WTC11 (cell line): ENCODE results near the gene CELSR3. TPM values are rescaled to one million over a fixed set of nuclear protein-coding genes. Genes with fewer than 3 reads are reported as not detected.
A peak's percentile ranks its signal among the peaks of the same experiment; 100 is the strongest.

Experiments
- ATAC-seq: fragments of 200-7000 bp; cut with Tn5 transposase; 2 replicates; pipeline ENCODE4 v1.10.0; 2021; ENCODE audit warnings: mild to moderate bottlenecking, moderate library complexity
- CTCF ChIA-PET: fragments of 300-600 bp; sonication (Branson Sonifier 250); formaldehyde crosslinking; loops from one replicate; lab custom pipeline; 2021; ENCODE audit warnings: antibody characterized with exemption; lab: Charles Lee
- POLR2A ChIA-PET: fragments of 350-600 bp; sonication (Branson Sonifier 250); formaldehyde crosslinking; loops from one replicate; lab custom pipeline; 2021; ENCODE audit warnings: antibody characterized with exemption; lab: Charles Lee
- DNase-seq: peaks from one replicate; pipeline ENCODE4 v3.0.0; 2021; ENCODE audit warnings: low spot score
- H3K27ac Mint-ChIP-seq: 2 replicates; pipeline ENCODE4 v1.8.0; 2021; ENCODE audit warnings: mixed read lengths
- H3K27me3 Mint-ChIP-seq: 2 replicates; pipeline ENCODE4 v1.8.0; 2021; ENCODE audit warnings: low read depth, mild to moderate bottlenecking, moderate library complexity, mixed read lengths
- H3K36me3 Mint-ChIP-seq: 2 replicates; pipeline ENCODE4 v1.8.0; 2021; ENCODE audit warnings: mixed read lengths
- H3K4me1 Mint-ChIP-seq: 2 replicates; pipeline ENCODE4 v1.8.0; 2022; ENCODE audit warnings: mixed read lengths
- H3K4me3 Mint-ChIP-seq: 2 replicates; pipeline ENCODE4 v1.8.0; 2021; ENCODE audit warnings: mild to moderate bottlenecking, moderate library complexity, mixed read lengths
- H3K9me3 Mint-ChIP-seq: 2 replicates; pipeline ENCODE4 v1.8.0; 2021; ENCODE audit warnings: mixed read lengths
- EMX1 ChIP-seq: fragments of 250-450 bp; sonication (Bioruptor Pico); IDR thresholded peaks from 2 replicates; pipeline ENCODE4 v1.8.0; 2021; ENCODE audit warnings: mild to moderate bottlenecking
- ETV6 ChIP-seq: sonication (generic); formaldehyde crosslinking; IDR thresholded peaks from 2 replicates; pipeline ENCODE4 v1.8.1; 2022; ENCODE audit warnings: mild to moderate bottlenecking, missing genetic modification reagents
- FOXJ3 ChIP-seq: sonication (generic); formaldehyde crosslinking; IDR thresholded peaks from 2 replicates; pipeline ENCODE4 v1.9.0; 2021; ENCODE audit warnings: missing genetic modification reagents, mild to moderate bottlenecking, borderline replicate concordance
- FOXK1 ChIP-seq: sonication (generic); formaldehyde crosslinking; IDR thresholded peaks from 2 replicates; pipeline ENCODE4 v1.8.0; 2022; ENCODE audit warnings: mild to moderate bottlenecking, moderate library complexity, missing genetic modification reagents
- HMGA2 ChIP-seq: fragments of 250-450 bp; sonication (Bioruptor Pico); IDR thresholded peaks from 2 replicates; pipeline ENCODE4 v1.4.0; 2021; ENCODE audit warnings: mild to moderate bottlenecking, moderate library complexity
- IRF2 ChIP-seq: sonication (generic); formaldehyde crosslinking; IDR thresholded peaks from 2 replicates; pipeline ENCODE4 v1.8.0; 2022; ENCODE audit warnings: low read depth, missing genetic modification reagents, borderline replicate concordance
- JAZF1 ChIP-seq: fragments of 250-450 bp; sonication (Bioruptor Pico); IDR thresholded peaks from 2 replicates; pipeline ENCODE4 v1.9.0; 2021; ENCODE audit warnings: moderate library complexity, mild to moderate bottlenecking, inconsistent platforms
- NFE2L1 ChIP-seq: sonication (generic); formaldehyde crosslinking; IDR thresholded peaks from 2 replicates; pipeline ENCODE4 v1.8.1; 2023; ENCODE audit warnings: missing genetic modification reagents
- OVOL2 ChIP-seq: fragments of 250-450 bp; sonication (Bioruptor Pico); IDR thresholded peaks from 2 replicates; pipeline ENCODE4 v1.9.0; 2021; ENCODE audit warnings: mild to moderate bottlenecking, borderline replicate concordance
- PRRX2 ChIP-seq: fragments of 250-450 bp; sonication (Bioruptor Pico); IDR thresholded peaks from 2 replicates; pipeline ENCODE4 v1.8.0; 2021; ENCODE audit warnings: mild to moderate bottlenecking
- RELA ChIP-seq: sonication (generic); formaldehyde crosslinking; IDR thresholded peaks from 2 replicates; pipeline ENCODE4 v1.8.1; 2022; ENCODE audit warnings: missing genetic modification reagents, mild to moderate bottlenecking, borderline replicate concordance
- SMAD3 ChIP-seq: sonication (generic); formaldehyde crosslinking; IDR thresholded peaks from 2 replicates; pipeline ENCODE4 v1.8.0; 2022; ENCODE audit warnings: missing genetic modification reagents, mild to moderate bottlenecking, borderline replicate concordance
- SMAD4 ChIP-seq: sonication (generic); formaldehyde crosslinking; IDR thresholded peaks from 2 replicates; pipeline ENCODE4 v1.8.0; 2022; ENCODE audit warnings: mild to moderate bottlenecking, missing genetic modification reagents
- SOX15 ChIP-seq: fragments of 250-450 bp; sonication (Bioruptor Pico); IDR thresholded peaks from 2 replicates; pipeline ENCODE4 v1.9.0; 2021; ENCODE audit warnings: mild to moderate bottlenecking
- ZBTB21 ChIP-seq: sonication (generic); formaldehyde crosslinking; IDR thresholded peaks from 2 replicates; pipeline ENCODE4 v1.8.1; 2023; ENCODE audit warnings: mild to moderate bottlenecking, missing genetic modification reagents, borderline replicate concordance
- ZNF219 ChIP-seq: sonication (generic); formaldehyde crosslinking; IDR thresholded peaks from 2 replicates; pipeline ENCODE4 v1.8.0; 2023; ENCODE audit warnings: missing genetic modification reagents, mild to moderate bottlenecking, borderline replicate concordance
- ZNF263 ChIP-seq: sonication (generic); formaldehyde crosslinking; IDR thresholded peaks from 2 replicates; pipeline ENCODE4 v1.8.1; 2022; ENCODE audit warnings: low read depth, mild to moderate bottlenecking, moderate library complexity, missing genetic modification reagents
- total RNA-seq: library from RNA; stranded (reverse); gene quantifications from 3 replicates; pipeline ENCODE4 v1.2.3, GENCODE V29; 2021
- TF ChIP-seq, protein P1 (sequence below): sonication (generic); formaldehyde crosslinking; IDR thresholded peaks from 2 replicates; pipeline ENCODE4 v1.8.0; 2023; ENCODE audit warnings: missing genetic modification reagents
- TF ChIP-seq, protein P2 (sequence below): sonication (generic); formaldehyde crosslinking; IDR thresholded peaks from 2 replicates; pipeline ENCODE4 v1.8.0; 2022; ENCODE audit warnings: mild to moderate bottlenecking, missing genetic modification reagents
- TF ChIP-seq, protein P3 (sequence below): sonication (generic); formaldehyde crosslinking; IDR thresholded peaks from 2 replicates; pipeline ENCODE4 v1.8.1; 2022; ENCODE audit warnings: missing genetic modification reagents, borderline replicate concordance
- TF ChIP-seq, protein P4 (sequence below): sonication (generic); formaldehyde crosslinking; IDR thresholded peaks from 2 replicates; pipeline ENCODE4 v1.8.1; 2022; ENCODE audit warnings: mild to moderate bottlenecking, missing genetic modification reagents, moderate library complexity, borderline replicate concordance
- TF ChIP-seq, protein P5 (sequence below): sonication (generic); formaldehyde crosslinking; IDR thresholded peaks from 2 replicates; pipeline ENCODE4 v1.8.0; 2022; ENCODE audit warnings: mild to moderate bottlenecking, missing genetic modification reagents
- TF ChIP-seq, protein P6 (sequence below): sonication (generic); formaldehyde crosslinking; IDR thresholded peaks from 2 replicates; pipeline ENCODE4 v1.8.1; 2022; ENCODE audit warnings: mild to moderate bottlenecking, moderate library complexity, missing genetic modification reagents

The CELSR3 gene
- total RNA-seq, 1 experiment from 2014 or later, result 27.9 TPM

DNA sequence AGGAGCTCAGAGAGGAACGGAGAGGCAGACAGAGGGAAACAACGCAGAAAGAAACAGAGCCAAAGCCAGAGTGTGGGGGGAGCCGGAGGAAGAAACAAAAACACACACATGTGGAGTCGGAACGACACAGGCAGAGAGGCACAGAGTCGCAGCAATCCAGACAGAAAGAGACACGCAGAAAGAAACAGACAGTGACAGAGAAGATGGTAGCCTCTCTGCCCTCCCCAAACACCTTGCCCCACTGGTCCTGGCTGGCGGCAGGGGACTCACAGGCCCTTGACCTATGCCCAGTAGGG lies 21.3 kb upstream of the CELSR3 start:
- Mint-ChIP-seq H3K4me3 (peak overlapping the region; percentile 89), H3K4me1 (peaks cover 16% of the 10 kb centered on the region), H3K36me3 (peaks cover 51% of the 10 kb centered on the region), H3K9me3 (no peaks in the 10 kb centered on the region), H3K27ac (peak overlapping the region; percentile 72), H3K27me3 (no peaks in the 10 kb centered on the region)
- ATAC-seq (no peak), DNase-seq (no peak)
- ChIA-PET CTCF (interaction anchor here (0.7 to 2.4 kb wide), 7 partner anchors 19 to 410 kb away, joined by 3 to 13 read pairs (median 4); partner anchors contain the start of genes QRICH1 and SLC26A6), POLR2A (interaction anchor here (0.9 to 1.3 kb wide), 3 partner anchors 11 to 33 kb away, joined by 3 to 8 read pairs (median 4); partner anchors contain the start of gene IP6K2)
- TF ChIP-seq RELA (CRISPR knock-in tag) (no peak), OVOL2 (CRISPR knock-in tag) (no peak), FOXJ3 (no peak), IRF2 (no peak), FOXK1 (CRISPR knock-in tag) (no peak), SMAD3 (no peak)
- TF ChIP-seq, protein P1, sequence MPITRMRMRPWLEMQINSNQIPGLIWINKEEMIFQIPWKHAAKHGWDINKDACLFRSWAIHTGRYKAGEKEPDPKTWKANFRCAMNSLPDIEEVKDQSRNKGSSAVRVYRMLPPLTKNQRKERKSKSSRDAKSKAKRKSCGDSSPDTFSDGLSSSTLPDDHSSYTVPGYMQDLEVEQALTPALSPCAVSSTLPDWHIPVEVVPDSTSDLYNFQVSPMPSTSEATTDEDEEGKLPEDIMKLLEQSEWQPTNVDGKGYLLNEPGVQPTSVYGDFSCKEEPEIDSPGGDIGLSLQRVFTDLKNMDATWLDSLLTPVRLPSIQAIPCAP (CRISPR knock-in tag), result no peak
- TF ChIP-seq, protein P2, sequence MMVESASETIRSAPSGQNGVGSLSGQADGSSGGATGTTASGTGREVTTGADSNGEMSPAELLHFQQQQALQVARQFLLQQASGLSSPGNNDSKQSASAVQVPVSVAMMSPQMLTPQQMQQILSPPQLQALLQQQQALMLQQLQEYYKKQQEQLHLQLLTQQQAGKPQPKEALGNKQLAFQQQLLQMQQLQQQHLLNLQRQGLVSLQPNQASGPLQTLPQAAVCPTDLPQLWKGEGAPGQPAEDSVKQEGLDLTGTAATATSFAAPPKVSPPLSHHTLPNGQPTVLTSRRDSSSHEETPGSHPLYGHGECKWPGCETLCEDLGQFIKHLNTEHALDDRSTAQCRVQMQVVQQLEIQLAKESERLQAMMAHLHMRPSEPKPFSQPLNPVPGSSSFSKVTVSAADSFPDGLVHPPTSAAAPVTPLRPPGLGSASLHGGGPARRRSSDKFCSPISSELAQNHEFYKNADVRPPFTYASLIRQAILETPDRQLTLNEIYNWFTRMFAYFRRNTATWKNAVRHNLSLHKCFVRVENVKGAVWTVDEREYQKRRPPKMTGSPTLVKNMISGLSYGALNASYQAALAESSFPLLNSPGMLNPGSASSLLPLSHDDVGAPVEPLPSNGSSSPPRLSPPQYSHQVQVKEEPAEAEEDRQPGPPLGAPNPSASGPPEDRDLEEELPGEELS (CRISPR knock-in tag), result no peak
- TF ChIP-seq, protein P3, sequence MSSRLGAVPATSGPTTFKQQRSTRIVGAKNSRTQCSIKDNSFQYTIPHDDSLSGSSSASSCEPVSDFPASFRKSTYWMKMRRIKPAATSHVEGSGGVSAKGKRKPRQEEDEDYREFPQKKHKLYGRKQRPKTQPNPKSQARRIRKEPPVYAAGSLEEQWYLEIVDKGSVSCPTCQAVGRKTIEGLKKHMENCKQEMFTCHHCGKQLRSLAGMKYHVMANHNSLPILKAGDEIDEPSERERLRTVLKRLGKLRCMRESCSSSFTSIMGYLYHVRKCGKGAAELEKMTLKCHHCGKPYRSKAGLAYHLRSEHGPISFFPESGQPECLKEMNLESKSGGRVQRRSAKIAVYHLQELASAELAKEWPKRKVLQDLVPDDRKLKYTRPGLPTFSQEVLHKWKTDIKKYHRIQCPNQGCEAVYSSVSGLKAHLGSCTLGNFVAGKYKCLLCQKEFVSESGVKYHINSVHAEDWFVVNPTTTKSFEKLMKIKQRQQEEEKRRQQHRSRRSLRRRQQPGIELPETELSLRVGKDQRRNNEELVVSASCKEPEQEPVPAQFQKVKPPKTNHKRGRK (CRISPR knock-in tag), result no peak
- TF ChIP-seq, protein P4, sequence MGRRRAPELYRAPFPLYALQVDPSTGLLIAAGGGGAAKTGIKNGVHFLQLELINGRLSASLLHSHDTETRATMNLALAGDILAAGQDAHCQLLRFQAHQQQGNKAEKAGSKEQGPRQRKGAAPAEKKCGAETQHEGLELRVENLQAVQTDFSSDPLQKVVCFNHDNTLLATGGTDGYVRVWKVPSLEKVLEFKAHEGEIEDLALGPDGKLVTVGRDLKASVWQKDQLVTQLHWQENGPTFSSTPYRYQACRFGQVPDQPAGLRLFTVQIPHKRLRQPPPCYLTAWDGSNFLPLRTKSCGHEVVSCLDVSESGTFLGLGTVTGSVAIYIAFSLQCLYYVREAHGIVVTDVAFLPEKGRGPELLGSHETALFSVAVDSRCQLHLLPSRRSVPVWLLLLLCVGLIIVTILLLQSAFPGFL (CRISPR knock-in tag), result no peak
- TF ChIP-seq, protein P5, sequence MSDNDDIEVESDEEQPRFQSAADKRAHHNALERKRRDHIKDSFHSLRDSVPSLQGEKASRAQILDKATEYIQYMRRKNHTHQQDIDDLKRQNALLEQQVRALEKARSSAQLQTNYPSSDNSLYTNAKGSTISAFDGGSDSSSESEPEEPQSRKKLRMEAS (CRISPR knock-in tag), result no peak

DNA sequence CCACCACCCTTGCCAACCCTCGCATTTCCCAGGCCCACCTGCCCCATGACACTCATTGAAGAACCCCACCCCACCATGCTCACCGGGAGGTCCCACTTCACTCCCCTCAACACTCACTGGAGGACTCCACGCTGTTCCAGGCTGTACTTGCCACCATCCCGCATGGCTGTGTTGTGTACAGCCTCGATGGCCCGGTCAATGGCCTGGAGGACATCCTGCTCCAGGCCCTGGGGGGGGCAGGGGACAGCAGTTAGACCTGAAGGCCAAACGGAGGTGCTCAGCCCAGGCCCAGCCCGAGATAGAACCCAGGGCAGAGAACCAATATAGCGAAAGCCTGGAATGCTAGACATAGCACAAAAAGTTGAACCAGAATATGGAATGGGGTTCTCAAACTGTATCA lies 20.1 kb upstream of the CELSR3 start:
- TF ChIP-seq ZNF219 (CRISPR knock-in tag), result no peak
- TF ChIP-seq EMX1 (CRISPR knock-in tag), result no peak
- no peak for TF ChIP-seq OVOL2 (CRISPR knock-in tag)
- no peak for TF ChIP-seq ZBTB21 (CRISPR knock-in tag)
- TF ChIP-seq NFE2L1 (CRISPR knock-in tag), result no peak
- TF ChIP-seq ZNF263 (CRISPR knock-in tag), result no peak
- TF ChIP-seq PRRX2 (CRISPR knock-in tag), result no peak
- TF ChIP-seq JAZF1 (CRISPR knock-in tag), result no peak
- no peak for TF ChIP-seq SMAD4 (CRISPR knock-in tag)
- TF ChIP-seq SOX15 (CRISPR knock-in tag), result no peak
- no peak for TF ChIP-seq HMGA2
- TF ChIP-seq, protein P6, sequence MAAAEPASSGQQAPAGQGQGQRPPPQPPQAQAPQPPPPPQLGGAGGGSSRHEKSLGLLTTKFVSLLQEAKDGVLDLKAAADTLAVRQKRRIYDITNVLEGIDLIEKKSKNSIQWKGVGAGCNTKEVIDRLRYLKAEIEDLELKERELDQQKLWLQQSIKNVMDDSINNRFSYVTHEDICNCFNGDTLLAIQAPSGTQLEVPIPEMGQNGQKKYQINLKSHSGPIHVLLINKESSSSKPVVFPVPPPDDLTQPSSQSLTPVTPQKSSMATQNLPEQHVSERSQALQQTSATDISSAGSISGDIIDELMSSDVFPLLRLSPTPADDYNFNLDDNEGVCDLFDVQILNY (CRISPR knock-in tag), result no peak
- TF ChIP-seq ETV6 (CRISPR knock-in tag), result no peak
- Mint-ChIP-seq H3K9me3 (no peaks in the 10 kb centered on the region), H3K4me1 (peaks cover 16% of the 10 kb centered on the region), H3K27me3 (no peaks in the 10 kb centered on the region), H3K27ac (no peak overlapping the region), H3K4me3 (no peak overlapping the region), H3K36me3 (peaks cover 52% of the 10 kb centered on the region)
- DNase-seq, result no peak
- POLR2A ChIA-PET, result no interaction called here
- no peak for ATAC-seq
- CTCF ChIA-PET, result interaction anchor here (2.0 to 2.4 kb wide), 3 partner anchors 18 to 411 kb away, joined by 4 to 13 read pairs (median 12); partner anchors contain the start of genes QRICH1 and SLC26A6
